DOHH2 (cell line): ENCODE data around the gene CLCC1.

Experiments used
- H3F3A ChIP-seq: fragments of 200-600 bp; sonication (generic), shearing (Covaris generic); 2 replicates; pipeline ENCODE4 v1.6.0; 2016; ENCODE audit warnings: antibody characterized with exemption, mild to moderate bottlenecking; ENCODE audit not compliant: control insufficient read depth, insufficient read depth
- H3K27ac ChIP-seq: fragments of 200-600 bp; sonication (generic); 2 replicates; pipeline ENCODE4 v1.5.1; 2014; ENCODE audit warnings: low read depth, mild to moderate bottlenecking, low read length, moderate library complexity
- H3K27me3 ChIP-seq: fragments of 200-600 bp; sonication (generic); 2 replicates; pipeline ENCODE4 v1.6.1; 2014; ENCODE audit warnings: mild to moderate bottlenecking, low read length, mixed read lengths; ENCODE audit not compliant: control insufficient read depth
- H3K36me3 ChIP-seq: fragments of 200-600 bp; sonication (generic); 2 replicates; pipeline ENCODE4 v1.6.1; 2014; ENCODE audit warnings: mild to moderate bottlenecking, low read length, moderate library complexity, mixed read lengths; ENCODE audit not compliant: control insufficient read depth
- H3K4me1 ChIP-seq: fragments of 200-600 bp; sonication (generic); 2 replicates; pipeline ENCODE4 v1.6.1; 2014; ENCODE audit warnings: mild to moderate bottlenecking, low read length, mixed read lengths; ENCODE audit not compliant: control insufficient read depth
- H3K4me2 ChIP-seq: fragments of 200-600 bp; sonication (generic); 2 replicates; pipeline ENCODE4 v1.6.0; 2014; ENCODE audit warnings: mild to moderate bottlenecking, low read length, moderate library complexity
- H3K4me3 ChIP-seq: fragments of 200-600 bp; sonication (generic); 2 replicates; pipeline ENCODE4 v1.5.1; 2014; ENCODE audit warnings: mild to moderate bottlenecking, low read length, mixed read lengths
- H3K79me2 ChIP-seq: fragments of 200-600 bp; sonication (generic); 2 replicates; pipeline ENCODE4 v1.6.1; 2014; ENCODE audit warnings: mild to moderate bottlenecking, low read length, mixed read lengths; ENCODE audit not compliant: control insufficient read depth
- H3K9me2 ChIP-seq: fragments of 200-600 bp; sonication (generic); replicated peaks from 2 replicates; pipeline ENCODE4 v1.6.1; 2014; ENCODE audit warnings: mild to moderate bottlenecking, low read length, mixed read lengths; ENCODE audit not compliant: control insufficient read depth
- H3K9me3 ChIP-seq: fragments of 200-600 bp; sonication (generic); 2 replicates; pipeline ENCODE4 v1.6.1; 2014; ENCODE audit warnings: antibody characterized with exemption, low read length, mixed read lengths; ENCODE audit not compliant: control insufficient read depth, insufficient read depth
- H4K20me1 ChIP-seq: fragments of 200-600 bp; sonication (generic); 2 replicates; pipeline ENCODE4 v1.6.0; 2014; ENCODE audit warnings: low read depth, mild to moderate bottlenecking, antibody characterized with exemption, low read length, moderate library complexity; ENCODE audit not compliant: control insufficient read depth, insufficient read depth
- EZH2phosphoT487 ChIP-seq: fragments of 200-600 bp; sonication (generic); IDR thresholded peaks from 2 replicates; pipeline ENCODE4 v1.6.1; 2017; ENCODE audit warnings: borderline replicate concordance, mild to moderate bottlenecking, antibody characterized with exemption, low read length, moderate library complexity, mixed read lengths
- TF ChIP-seq, protein P1 (sequence below): fragments of 200-600 bp; sonication (generic); IDR thresholded peaks from one replicate; pipeline ENCODE4 v1.5.1; 2014; ENCODE audit warnings: antibody characterized with exemption, mild to moderate bottlenecking, low read depth, low read length; ENCODE audit not compliant: poor library complexity, severe bottlenecking

The CLCC1 gene

DNA sequence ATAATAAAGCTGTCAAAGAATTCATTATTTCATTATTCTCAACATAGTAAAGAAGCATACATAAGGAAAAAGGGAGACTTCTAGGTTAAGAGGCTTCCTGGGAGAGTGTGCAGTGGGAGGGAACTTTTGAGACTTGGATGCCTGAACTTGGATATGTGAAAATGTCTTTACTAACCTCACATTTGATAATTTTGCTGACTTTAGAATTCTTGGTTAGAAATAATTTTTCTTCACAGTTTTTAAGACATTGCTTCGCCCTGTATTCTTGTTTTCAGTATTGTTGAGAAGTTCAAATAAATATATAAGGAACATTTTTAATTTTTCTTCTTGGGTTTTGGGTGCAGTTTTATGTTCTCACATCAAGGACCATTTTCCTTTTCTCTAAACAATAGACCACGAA, 46.5 kb downstream of the CLCC1 start:
- Histone ChIP-seq H3K4me1 (peaks cover 10% of the 10 kb centered on the region), H3K27me3 (no peaks in the 10 kb centered on the region), H3K27ac (no peak overlapping the region), H3K79me2 (no peaks in the 10 kb centered on the region), H3K36me3 (peaks cover 4% of the 10 kb centered on the region; the same call in 1 of the 2 replicates), H3K9me2 (no peaks in the 10 kb centered on the region), H3K9me3 (no peaks in the 10 kb centered on the region), H4K20me1 (no peaks in the 10 kb centered on the region), H3F3A (peaks cover 6% of the 10 kb centered on the region; the same call in 1 of the 2 replicates), H3K4me3 (no peak overlapping the region), H3K4me2 (no peak overlapping the region)
- TF ChIP-seq, protein P1, sequence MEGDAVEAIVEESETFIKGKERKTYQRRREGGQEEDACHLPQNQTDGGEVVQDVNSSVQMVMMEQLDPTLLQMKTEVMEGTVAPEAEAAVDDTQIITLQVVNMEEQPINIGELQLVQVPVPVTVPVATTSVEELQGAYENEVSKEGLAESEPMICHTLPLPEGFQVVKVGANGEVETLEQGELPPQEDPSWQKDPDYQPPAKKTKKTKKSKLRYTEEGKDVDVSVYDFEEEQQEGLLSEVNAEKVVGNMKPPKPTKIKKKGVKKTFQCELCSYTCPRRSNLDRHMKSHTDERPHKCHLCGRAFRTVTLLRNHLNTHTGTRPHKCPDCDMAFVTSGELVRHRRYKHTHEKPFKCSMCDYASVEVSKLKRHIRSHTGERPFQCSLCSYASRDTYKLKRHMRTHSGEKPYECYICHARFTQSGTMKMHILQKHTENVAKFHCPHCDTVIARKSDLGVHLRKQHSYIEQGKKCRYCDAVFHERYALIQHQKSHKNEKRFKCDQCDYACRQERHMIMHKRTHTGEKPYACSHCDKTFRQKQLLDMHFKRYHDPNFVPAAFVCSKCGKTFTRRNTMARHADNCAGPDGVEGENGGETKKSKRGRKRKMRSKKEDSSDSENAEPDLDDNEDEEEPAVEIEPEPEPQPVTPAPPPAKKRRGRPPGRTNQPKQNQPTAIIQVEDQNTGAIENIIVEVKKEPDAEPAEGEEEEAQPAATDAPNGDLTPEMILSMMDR = no peak
- no peak for TF ChIP-seq EZH2phosphoT487
